GM18498 (cell line): ENCODE measurements around the gene AUTS2.

ENCODE experiments used
- ATAC-seq: cut with Tn5 transposase; IDR thresholded peaks from one replicate; pipeline ENCODE4 v1.9.1; 2021; ENCODE audit warnings: mild to moderate bottlenecking, moderate library complexity; ENCODE audit not compliant: unreplicated experiment

The AUTS2 gene

GRCh38 chr7:70383066-70383782, 784.9 kb downstream of the AUTS2 start:
- no peak for ATAC-seq

- ATAC-seq, result no peak
These were observed 785.7 kb downstream of the AUTS2 start for GRCh38 chr7:70384024-70384423.

- no peak for ATAC-seq
These were observed 786.6 kb downstream of the AUTS2 start for GRCh38 chr7:70384891-70385290.

- no peak for ATAC-seq
These were observed 788.9 kb downstream of the AUTS2 start for GRCh38 chr7:70387217-70387616.

- ATAC-seq, result no peak
These were observed 791.4 kb downstream of the AUTS2 start for GRCh38 chr7:70389531-70390151.

GRCh38 chr7:70390251-70390650, 792.0 kb downstream of the AUTS2 start:
- no peak for ATAC-seq

GRCh38 chr7:70392256-70392876, 794.1 kb downstream of the AUTS2 start:
- no peak for ATAC-seq

- no peak for ATAC-seq
These were observed 794.7 kb downstream of the AUTS2 start for GRCh38 chr7:70392877-70393435.

GRCh38 chr7:70393956-70394355, 795.7 kb downstream of the AUTS2 start:
- no peak for ATAC-seq

- no peak for ATAC-seq
These were observed 802.6 kb downstream of the AUTS2 start for GRCh38 chr7:70400829-70401380.

- ATAC-seq, result no peak
These were observed 803.8 kb downstream of the AUTS2 start for GRCh38 chr7:70402069-70402468.

GRCh38 chr7:70405241-70405640, 807.0 kb downstream of the AUTS2 start:
- ATAC-seq, result no peak

GRCh38 chr7:70406186-70406949, 808.1 kb downstream of the AUTS2 start:
- ATAC-seq, result no peak

GRCh38 chr7:70406950-70407209, 808.6 kb downstream of the AUTS2 start:
- ATAC-seq, result no peak

GRCh38 chr7:70408477-70408876, 810.2 kb downstream of the AUTS2 start:
- ATAC-seq, result no peak

GRCh38 chr7:70408891-70409290, 810.6 kb downstream of the AUTS2 start:
- no peak for ATAC-seq

GRCh38 chr7:70410134-70410750, 812.0 kb downstream of the AUTS2 start:
- no peak for ATAC-seq

GRCh38 chr7:70414368-70414767, 816.1 kb downstream of the AUTS2 start:
- ATAC-seq, result no peak

- no peak for ATAC-seq
These were observed 817.1 kb downstream of the AUTS2 start for GRCh38 chr7:70415179-70415972.
